Testis (tissue), 3 donors: ENCODE results near the gene ALDH1A3. TPM values are rescaled to one million over a fixed set of nuclear protein-coding genes. Genes with fewer than 3 reads are reported as not detected.

Source experiments
- DNase-seq: peaks from one replicate; pipeline ENCODE4 v3.0.0-alpha.2; 2019
- H3K27ac ChIP-seq, 2 donors: fragments of 200-600 bp; sonication (generic); one replicate each; pipeline ENCODE4 v1.5.1; 2019
- H3K27me3 ChIP-seq: fragments of 200-600 bp; sonication (generic); one replicate; pipeline ENCODE4 v1.5.1; 2019
- H3K36me3 ChIP-seq: fragments of 200-600 bp; sonication (generic); one replicate; pipeline ENCODE4 v1.5.1; 2017; ENCODE audit warnings: low read depth; ENCODE audit errors: missing control alignments
- H3K4me1 ChIP-seq: fragments of 200-600 bp; sonication (generic); one replicate; pipeline ENCODE4 v1.5.1; 2019
- H3K4me3 ChIP-seq, 2 donors: fragments of 200-600 bp; sonication (generic); one replicate each; pipeline ENCODE4 v1.5.1; 2017 to 2019
- H3K9me3 ChIP-seq: fragments of 200-600 bp; sonication (generic); one replicate; pipeline ENCODE4 v1.5.1; 2017
- POLR2A ChIP-seq: fragments of 450-650 bp; IDR thresholded peaks from one replicate; pipeline ENCODE4 v1.6.1; 2017; ENCODE audit warnings: antibody characterized with exemption, mild to moderate bottlenecking, moderate library complexity
- WGBS, 2 donors: methylation state at CpG; one replicate each; pipeline ENCODE4 v1.1.5; 2018; 5-methylcytosine and 5-hydroxymethylcytosine counted together
- intact Hi-C: fragments of 100-400 bp; cut with DNase I; formaldehyde crosslinking; loops from one replicate; pipeline ENCODE4 v1.15.1; 2023; ENCODE audit warnings: low total_unique reads
- polyA plus RNA-seq: library from polyadenylated mRNA; stranded (reverse); fragments of 350-450 nt; fragmentation: Illumina TruSeq; extraction: RNeasy Lipid Tissue Mini Kit (QIAGEN cat#74804); gene quantifications from one replicate; pipeline ENCODE4 v1.2.3, GENCODE V29; 2014; ENCODE audit warnings: low read depth, low replicate concordance; ENCODE audit not compliant: insufficient read depth
- total RNA-seq, 2 donors: library from RNA; depleted of rRNA; stranded (reverse); fragments of >200 nt; gene quantifications; one replicate each; pipeline ENCODE4 v1.2.3, GENCODE V29; 2016
- TF ChIP-seq, protein P1 (sequence below), 3 experiments: fragments of 450-650 bp in 2 of 3; fragments of 200-600 bp in 1 of 3; sonication (generic) in 1 of 3; IDR thresholded peaks; one replicate each; pipeline ENCODE4 v1.5.1; 2016 to 2019; ENCODE audit warnings: antibody characterized with exemption in 3 of 3, mild to moderate bottlenecking in 2 of 3, moderate library complexity in 1 of 3

Gene ALDH1A3
- total and polyA plus RNA-seq, 3 donors from 2014 or later, result 29.5 to 69.9 (median 42.5) TPM

DNA sequence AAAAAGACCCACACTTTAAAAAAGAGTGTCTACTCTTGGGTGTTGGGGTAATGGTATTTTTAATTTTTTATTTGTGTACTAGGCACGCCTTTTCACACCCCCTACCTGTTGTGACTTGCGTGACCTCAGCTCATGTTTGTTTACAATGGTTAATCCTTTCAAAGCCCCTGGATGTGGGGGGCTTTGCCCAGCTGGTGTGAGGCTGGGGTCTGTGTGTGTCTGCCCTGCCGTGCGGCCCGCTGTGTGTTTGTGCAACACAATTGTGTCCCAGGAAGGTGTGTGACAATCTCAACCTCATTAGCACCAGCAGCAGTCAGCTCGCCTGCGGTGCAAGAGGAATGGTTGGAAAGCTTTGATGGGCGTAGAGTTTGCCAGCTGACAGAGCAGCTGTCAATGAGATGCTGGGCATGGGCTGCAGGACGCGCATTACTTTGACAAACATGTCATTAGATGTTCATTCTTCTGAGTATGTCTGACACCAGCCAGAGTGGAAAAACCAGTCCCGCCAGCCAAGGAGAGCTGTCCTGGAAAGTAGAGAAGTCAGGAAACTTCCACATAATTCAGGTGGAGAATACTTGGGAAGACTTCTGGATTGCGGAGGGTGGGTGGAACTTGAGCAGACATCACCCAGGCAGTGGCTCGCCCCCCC, 49.1 kb downstream of the ALDH1A3 start:
- Histone ChIP-seq H3K4me3 (no peak overlapping the region), H3K27ac (no peak overlapping the region), H3K36me3 (no peaks in the 10 kb centered on the region), H3K4me1 (peaks cover 4% of the 10 kb centered on the region), H3K27me3 (no peaks in the 10 kb centered on the region), H3K9me3 (no peaks in the 10 kb centered on the region)
- WGBS, 2 donors, result 90 to 96% methylated on average over 12 to 13 of the region's 13 CpGs
- no peak for DNase-seq
- TF ChIP-seq, protein P1, sequence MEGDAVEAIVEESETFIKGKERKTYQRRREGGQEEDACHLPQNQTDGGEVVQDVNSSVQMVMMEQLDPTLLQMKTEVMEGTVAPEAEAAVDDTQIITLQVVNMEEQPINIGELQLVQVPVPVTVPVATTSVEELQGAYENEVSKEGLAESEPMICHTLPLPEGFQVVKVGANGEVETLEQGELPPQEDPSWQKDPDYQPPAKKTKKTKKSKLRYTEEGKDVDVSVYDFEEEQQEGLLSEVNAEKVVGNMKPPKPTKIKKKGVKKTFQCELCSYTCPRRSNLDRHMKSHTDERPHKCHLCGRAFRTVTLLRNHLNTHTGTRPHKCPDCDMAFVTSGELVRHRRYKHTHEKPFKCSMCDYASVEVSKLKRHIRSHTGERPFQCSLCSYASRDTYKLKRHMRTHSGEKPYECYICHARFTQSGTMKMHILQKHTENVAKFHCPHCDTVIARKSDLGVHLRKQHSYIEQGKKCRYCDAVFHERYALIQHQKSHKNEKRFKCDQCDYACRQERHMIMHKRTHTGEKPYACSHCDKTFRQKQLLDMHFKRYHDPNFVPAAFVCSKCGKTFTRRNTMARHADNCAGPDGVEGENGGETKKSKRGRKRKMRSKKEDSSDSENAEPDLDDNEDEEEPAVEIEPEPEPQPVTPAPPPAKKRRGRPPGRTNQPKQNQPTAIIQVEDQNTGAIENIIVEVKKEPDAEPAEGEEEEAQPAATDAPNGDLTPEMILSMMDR (IDR thresholded peaks at IDR 0.05), result no peak
- no peak for TF ChIP-seq POLR2A
- intact Hi-C loops, result no loop called here

DNA sequence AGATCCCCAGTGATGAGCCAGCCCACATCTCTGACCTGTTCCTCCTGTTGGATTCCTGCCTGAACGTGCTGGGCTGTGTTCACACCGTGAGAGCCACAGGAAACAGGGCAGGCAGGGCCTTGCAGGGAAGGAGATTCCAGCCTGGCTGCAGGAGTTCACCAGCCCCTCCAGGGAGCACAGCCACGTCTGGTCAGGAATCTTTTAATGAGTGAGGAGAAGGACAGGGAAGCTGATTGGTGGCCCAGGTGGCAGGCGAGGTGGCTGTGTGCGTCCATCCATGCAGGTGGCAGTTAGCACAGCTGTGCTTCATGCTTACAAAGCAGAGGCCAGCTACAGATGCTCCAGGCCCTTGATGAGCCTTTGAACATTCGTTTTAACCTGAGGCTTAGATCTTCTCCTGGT, 50.0 kb downstream of the ALDH1A3 start:
- Histone ChIP-seq H3K4me3 (no peak overlapping the region), H3K4me1 (peaks cover 4% of the 10 kb centered on the region), H3K27me3 (no peaks in the 10 kb centered on the region), H3K36me3 (no peaks in the 10 kb centered on the region), H3K27ac (no peak overlapping the region), H3K9me3 (no peaks in the 10 kb centered on the region)
- no peak for TF ChIP-seq POLR2A
- TF ChIP-seq, protein P1 (IDR thresholded peaks at IDR 0.05), result no peak
- 56% methylated on average over 6 of the region's 6 CpGs for WGBS, 2 donors
- intact Hi-C loops, result no loop called here
- DNase-seq, result no peak

DNA sequence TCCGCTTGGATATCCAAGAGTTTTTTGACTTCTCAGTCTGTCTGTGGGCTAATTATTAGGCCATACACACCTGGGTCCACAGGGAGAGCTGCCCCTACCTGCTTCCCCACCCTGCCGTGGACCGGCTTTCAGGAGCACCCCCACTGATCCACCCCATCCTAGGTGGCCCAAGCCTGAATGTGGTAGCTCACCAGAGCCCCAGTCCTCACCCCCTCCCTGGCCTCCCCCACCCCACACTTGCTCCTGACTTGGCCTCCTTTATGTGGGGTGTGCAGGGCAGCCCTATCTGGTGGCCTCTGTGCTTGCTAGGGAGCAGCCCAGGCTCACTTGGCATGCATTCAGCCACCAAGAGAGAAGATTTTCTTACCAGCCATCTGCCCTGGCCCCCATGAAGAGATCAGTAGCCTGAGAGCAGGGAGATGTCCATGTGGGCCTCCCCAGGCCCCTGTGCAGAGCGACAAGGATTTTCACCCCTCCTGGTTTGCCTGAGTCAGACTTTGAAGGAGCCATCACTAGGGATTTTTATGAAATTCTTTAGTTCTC, 50.7 kb downstream of the ALDH1A3 start:
- H3K27me3 ChIP-seq, result no peaks in the 10 kb centered on the region
- TF ChIP-seq, protein P1 (IDR thresholded peaks at IDR 0.05), result no peak
- TF ChIP-seq POLR2A, result no peak
- no peak overlapping the region for H3K4me3 ChIP-seq
- H3K36me3 ChIP-seq, result no peaks in the 10 kb centered on the region
- no peak for DNase-seq
- intact Hi-C loops, result no loop called here
- H3K4me1 ChIP-seq, result peaks cover 4% of the 10 kb centered on the region
- no peaks in the 10 kb centered on the region for H3K9me3 ChIP-seq
- WGBS, 2 donors, result 96 to 98% methylated on average over 4 of the region's 4 CpGs
- H3K27ac ChIP-seq, result no peak overlapping the region

DNA sequence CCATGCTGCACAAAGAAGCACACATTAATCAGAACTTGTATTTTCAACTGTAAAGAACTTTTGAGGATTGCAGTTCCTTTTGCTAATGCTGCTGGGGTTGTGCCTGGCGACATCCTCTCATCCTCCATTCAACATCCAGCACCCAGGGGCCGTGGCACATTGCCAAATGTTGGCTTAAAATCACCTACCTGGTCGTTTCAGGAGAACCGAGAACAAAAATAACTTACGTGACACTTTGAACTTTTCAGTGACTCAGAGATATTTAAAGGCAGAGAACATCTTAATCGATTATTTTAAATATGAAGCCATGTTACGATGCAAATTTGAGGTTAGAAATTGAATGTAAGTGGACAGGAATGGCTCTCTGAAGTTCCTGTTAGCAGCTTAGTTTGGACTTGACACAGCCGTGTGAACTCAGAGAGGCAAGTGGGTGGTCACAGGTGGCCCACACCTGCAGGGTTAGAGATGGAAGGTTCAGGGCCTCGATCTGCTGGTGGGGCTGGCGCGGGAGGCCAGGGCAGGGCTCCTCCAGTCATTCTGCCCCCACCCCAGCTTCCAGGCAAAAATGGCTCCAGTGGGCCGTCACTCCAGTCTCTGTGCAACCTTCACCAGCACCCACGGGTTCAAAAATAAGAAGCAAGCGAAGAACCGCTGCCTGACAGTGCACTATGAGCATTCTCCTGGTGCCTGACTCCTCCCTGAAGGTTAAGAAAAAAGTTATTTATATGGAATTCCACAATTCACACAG, 51.7 kb downstream of the ALDH1A3 start:
- intact Hi-C loops, result no loop called here
- WGBS, 2 donors, result 90% methylated on average over 15 of the region's 15 CpGs

More for the DNA sequence above, 51.7 kb downstream of the ALDH1A3 start:
- no peak for TF ChIP-seq POLR2A
- TF ChIP-seq, protein P1 (IDR thresholded peaks at IDR 0.05), result no peak
- Histone ChIP-seq H3K9me3 (no peaks in the 10 kb centered on the region), H3K27ac (no peak overlapping the region), H3K36me3 (no peaks in the 10 kb centered on the region), H3K4me1 (peaks cover 4% of the 10 kb centered on the region), H3K27me3 (no peaks in the 10 kb centered on the region), H3K4me3 (no peak overlapping the region)
- DNase-seq, result no peak
